GM13977 (cell line): ENCODE results near the gene RMND5B.

Source experiments
- DNase-seq: peaks from one replicate; pipeline ENCODE4 v3.0.0; 2012; ENCODE audit warnings: low spot score
- in situ Hi-C: fragments of 300-500 bp; cut with MboI; formaldehyde crosslinking; loops from one replicate; pipeline ENCODE4 v1.12.0; 2022; ENCODE audit warnings: low sequenced_read_pairs, low pct_unique_long_range_greater_than_20kb, mixed read lengths, inconsistent platforms; ENCODE audit not compliant: unreplicated experiment
- TF ChIP-seq, protein P1 (sequence below): IDR thresholded peaks from 2 replicates; pipeline ENCODE4 v1.5.1; 2012; ENCODE audit warnings: mild to moderate bottlenecking, control low read depth; ENCODE audit not compliant: insufficient read depth; ENCODE audit errors: extremely low read depth, missing control alignments

The RMND5B gene

DNA sequence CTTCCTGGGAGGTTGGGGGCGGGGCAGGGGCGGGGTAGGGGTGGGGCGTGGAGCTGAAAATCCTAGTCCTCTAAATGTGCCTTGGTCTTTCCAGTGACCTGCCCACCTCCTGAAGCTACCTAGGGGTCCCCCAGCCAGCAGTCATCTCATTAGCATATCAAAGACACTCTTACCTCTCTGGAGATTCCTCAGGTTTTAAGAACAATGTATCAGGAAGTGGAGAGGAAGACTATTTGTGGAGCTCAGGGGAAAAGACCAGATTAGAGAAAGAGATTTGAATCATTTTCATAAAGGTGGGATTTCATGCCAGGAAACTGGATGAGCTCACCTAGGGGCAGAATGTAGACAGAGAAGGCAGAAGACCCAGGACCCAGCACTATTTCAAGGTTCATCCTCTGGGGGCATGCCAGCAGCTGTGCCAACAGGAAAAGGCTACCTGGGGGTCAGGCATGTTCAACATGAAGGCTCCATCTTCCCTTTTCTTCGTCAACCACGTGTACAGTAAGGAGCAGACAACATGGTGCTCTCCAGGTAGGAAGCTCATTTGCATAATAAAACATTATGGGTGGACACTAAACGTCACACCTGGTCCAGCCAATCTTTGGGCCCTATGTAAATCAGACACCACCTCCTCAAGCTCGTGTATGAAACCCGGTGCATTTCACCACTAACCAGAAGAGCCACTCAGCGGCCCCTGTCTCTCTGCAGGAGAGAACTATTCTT, 49.5 kb downstream of the RMND5B start:
- in situ Hi-C loops = no loop called here
- no peak for DNase-seq
- TF ChIP-seq, protein P1, sequence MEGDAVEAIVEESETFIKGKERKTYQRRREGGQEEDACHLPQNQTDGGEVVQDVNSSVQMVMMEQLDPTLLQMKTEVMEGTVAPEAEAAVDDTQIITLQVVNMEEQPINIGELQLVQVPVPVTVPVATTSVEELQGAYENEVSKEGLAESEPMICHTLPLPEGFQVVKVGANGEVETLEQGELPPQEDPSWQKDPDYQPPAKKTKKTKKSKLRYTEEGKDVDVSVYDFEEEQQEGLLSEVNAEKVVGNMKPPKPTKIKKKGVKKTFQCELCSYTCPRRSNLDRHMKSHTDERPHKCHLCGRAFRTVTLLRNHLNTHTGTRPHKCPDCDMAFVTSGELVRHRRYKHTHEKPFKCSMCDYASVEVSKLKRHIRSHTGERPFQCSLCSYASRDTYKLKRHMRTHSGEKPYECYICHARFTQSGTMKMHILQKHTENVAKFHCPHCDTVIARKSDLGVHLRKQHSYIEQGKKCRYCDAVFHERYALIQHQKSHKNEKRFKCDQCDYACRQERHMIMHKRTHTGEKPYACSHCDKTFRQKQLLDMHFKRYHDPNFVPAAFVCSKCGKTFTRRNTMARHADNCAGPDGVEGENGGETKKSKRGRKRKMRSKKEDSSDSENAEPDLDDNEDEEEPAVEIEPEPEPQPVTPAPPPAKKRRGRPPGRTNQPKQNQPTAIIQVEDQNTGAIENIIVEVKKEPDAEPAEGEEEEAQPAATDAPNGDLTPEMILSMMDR = no peak

DNA sequence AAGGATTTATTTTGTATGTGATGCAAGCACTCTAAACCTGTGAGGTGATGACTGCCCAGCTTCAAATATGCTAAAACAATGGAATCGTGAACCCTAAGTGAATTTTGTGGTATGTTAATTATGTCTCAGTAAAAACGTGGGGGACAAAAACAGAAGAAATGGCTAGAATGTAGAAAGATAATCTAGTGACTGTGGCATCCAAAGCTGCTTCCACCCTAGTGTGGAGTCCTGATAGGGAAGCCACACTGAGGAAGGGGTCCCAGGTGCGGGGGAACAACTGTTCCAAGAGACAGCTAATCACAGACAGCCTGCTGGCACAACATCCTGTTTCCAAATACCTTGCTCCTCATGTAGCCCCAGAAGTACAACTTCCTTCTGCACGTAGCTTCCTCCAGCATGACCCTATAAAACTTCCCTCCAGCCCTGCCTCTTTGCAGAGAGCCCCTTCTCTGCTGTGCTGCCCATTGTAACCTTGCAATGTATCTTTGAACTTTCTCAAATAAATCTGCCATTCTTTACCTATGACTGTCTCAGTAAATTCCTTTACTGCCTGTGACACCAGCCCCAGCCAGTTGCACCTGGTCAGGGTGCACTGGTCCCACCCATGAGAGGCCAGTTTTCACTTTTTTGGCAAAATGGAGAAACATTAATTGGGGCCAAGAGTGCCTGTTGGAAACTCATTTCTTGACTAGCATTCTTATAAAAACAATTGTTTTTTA, 51.5 kb downstream of the RMND5B start:
- in situ Hi-C loops = no loop called here
- DNase-seq = no peak
- TF ChIP-seq, protein P1 = no peak

DNA sequence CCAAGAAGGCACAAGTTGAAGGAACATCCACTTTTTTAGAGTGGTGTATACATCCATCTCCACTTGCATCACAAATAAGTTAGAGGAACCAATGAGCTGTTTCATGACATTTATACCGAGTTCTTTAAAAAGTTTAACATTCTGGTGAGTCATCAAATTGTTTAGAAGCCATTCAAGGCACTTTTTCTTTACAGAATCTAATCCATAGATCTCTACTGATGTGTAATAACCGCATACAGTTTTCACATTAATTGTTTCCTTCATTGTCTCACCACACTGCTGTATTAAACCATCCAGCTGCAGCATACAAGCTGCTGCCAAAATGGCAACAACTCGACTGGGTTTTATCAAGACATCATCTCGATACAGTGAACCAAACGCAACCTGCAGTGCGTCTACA, 55.6 kb downstream of the RMND5B start:
- TF ChIP-seq, protein P1 = no peak
- in situ Hi-C loops = no loop called here
- no peak for DNase-seq

DNA sequence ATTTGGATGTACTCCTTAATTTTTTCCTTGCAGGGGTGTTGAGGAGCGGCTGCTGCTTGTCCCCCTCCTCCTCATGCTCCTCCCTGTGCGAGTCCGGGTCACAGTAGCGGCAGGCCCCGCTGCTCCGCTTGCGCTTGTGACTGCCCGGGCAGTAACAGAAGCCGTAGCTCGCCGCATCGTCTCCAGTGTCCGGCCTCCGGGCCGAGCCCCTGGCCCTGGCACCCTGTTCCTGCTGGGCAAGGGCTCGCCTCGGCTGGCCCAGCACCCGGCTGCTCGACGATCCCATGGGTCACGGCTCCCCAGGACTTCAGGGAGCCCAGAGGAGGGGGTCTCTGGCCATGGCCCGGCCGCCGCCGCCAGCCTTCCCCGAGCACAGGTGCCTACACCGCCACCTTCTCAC, 56.2 kb downstream of the RMND5B start, which contains the start of gene GMCL2:
Gene GMCL2 (minus strand): TSS at position 358 of the 400 bp plus-strand sequence. CDS start 72 bp downstream, at position 286.
- TF ChIP-seq, protein P1 = no peak
- in situ Hi-C loops = no loop called here
- DNase-seq = no peak

DNA sequence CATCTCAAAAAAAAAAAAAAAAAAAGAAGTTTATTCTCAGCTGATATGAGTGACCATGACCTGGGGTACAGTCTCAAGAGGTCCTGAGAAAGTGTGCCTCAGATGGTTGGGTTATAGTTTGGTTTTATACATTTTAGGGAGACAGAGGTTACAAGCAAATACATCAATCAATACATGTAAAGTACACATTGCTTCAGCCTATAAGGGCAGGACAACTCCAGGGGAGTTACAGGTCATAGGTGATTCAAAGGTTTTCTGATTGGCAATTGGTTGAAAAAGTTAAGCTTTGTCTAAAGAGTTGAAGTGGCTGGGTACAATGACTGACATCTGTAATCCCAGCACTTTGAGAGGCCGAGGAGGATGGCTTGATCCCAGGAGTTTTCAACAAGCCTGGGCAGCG, 58.6 kb downstream of the RMND5B start:
- TF ChIP-seq, protein P1 = no peak
- no peak for DNase-seq
- in situ Hi-C loops = no loop called here

DNA sequence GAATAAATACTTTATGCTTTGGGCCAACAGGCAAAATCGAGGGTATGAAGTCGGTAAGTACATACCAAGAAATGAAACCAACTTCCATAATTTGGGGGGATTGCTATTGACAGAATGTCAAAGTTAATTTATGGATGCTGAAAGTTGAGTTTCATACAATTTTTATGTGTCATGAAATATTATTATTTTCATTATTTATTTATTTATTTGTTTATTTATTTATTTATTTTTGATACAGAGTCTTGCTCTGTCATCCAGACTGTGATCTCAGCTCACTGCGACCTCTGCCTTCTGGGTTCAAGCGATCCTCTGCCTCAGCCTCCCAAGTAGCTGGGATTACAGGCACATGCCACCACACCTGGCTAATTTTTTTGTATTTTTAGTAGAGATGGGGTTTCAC, 60.8 kb downstream of the RMND5B start:
- in situ Hi-C loops = no loop called here
- no peak for DNase-seq
- TF ChIP-seq, protein P1 = no peak
